A673 (cell line): ENCODE measurements around the gene OR6B1. TPM values are rescaled to one million over a fixed set of nuclear protein-coding genes. Genes with fewer than 3 reads are reported as not detected.

Experiments used
- BruUV-seq: library from RNA; stranded (reverse); fragments of 400-500 nt; replicated peaks from 2 replicates; lab custom pipeline; 2021; lab: Mats Ljungman, UMichigan
- CTCF ChIA-PET: fragments of 300-600 bp; sonication (Branson Sonifier 250); formaldehyde crosslinking; loops from one replicate; lab custom pipeline; 2022; ENCODE audit warnings: antibody characterized with exemption; lab: Charles Lee
- POLR2A ChIA-PET: fragments of 300-600 bp; sonication (Branson Sonifier 250); formaldehyde crosslinking; loops from one replicate; lab custom pipeline; 2022; ENCODE audit warnings: antibody characterized with exemption; ENCODE audit not compliant: low non-redundant PET; lab: Charles Lee
- DNase-seq: peaks from one replicate; pipeline ENCODE4 v3.0.0-alpha.2; 2015; ENCODE audit warnings: low spot score
- H3K27ac ChIP-seq: fragments of 200-600 bp; sonication (generic); 2 replicates; pipeline ENCODE4 v1.5.1; 2016; ENCODE audit warnings: mixed run types, low read depth, mild to moderate bottlenecking, mixed read lengths, antibody characterized with exemption, low read length; ENCODE audit not compliant: poor library complexity, severe bottlenecking
- H3K27me3 ChIP-seq: fragments of 200-600 bp; sonication (generic); replicated peaks from 2 replicates; pipeline ENCODE4 v1.6.1; 2017; ENCODE audit warnings: mixed run types, low read depth, mild to moderate bottlenecking, mixed read lengths, antibody characterized with exemption, low read length; ENCODE audit not compliant: insufficient read depth, poor library complexity
- H3K36me3 ChIP-seq: fragments of 200-600 bp; sonication (generic); 2 replicates; pipeline ENCODE4 v1.6.1; 2016; ENCODE audit warnings: mixed run types, mild to moderate bottlenecking, mixed read lengths, antibody characterized with exemption, low read length; ENCODE audit not compliant: insufficient read depth, poor library complexity, severe bottlenecking
- H3K4me1 ChIP-seq: fragments of 200-600 bp; sonication (generic); 2 replicates; pipeline ENCODE4 v1.6.1; 2017; ENCODE audit warnings: mixed run types, mild to moderate bottlenecking, mixed read lengths, antibody characterized with exemption, low read length; ENCODE audit not compliant: insufficient read depth, poor library complexity, severe bottlenecking
- H3K4me3 ChIP-seq: fragments of 200-600 bp; sonication (generic); 2 replicates; pipeline ENCODE4 v1.5.1; 2016; ENCODE audit warnings: low read depth, mixed run types, mild to moderate bottlenecking, mixed read lengths, low read length; ENCODE audit not compliant: poor library complexity, severe bottlenecking
- H3K9me3 ChIP-seq: fragments of 200-600 bp; sonication (generic); 2 replicates; pipeline ENCODE4 v1.6.1; 2016; ENCODE audit warnings: mixed run types, low read depth, mild to moderate bottlenecking, mixed read lengths, antibody characterized with exemption, low read length; ENCODE audit not compliant: poor library complexity, severe bottlenecking
- CTCF ChIP-seq: fragments of 300-800, 200-600 bp; sonication (generic); conservative IDR thresholded peaks from 2 replicates; pipeline ENCODE4 v1.5.1; 2017; ENCODE audit warnings: low read depth, mild to moderate bottlenecking, antibody characterized with exemption, low read length, moderate library complexity, mixed read lengths
- EZH2 ChIP-seq: fragments of 200-600 bp; sonication (generic); IDR thresholded peaks from 2 replicates; pipeline ENCODE4 v1.6.1; 2017; ENCODE audit warnings: borderline replicate concordance, low read depth, mild to moderate bottlenecking, mixed read lengths, antibody characterized with exemption, low read length; ENCODE audit not compliant: poor library complexity, severe bottlenecking
- intact Hi-C: fragments of 100-400 bp; cut with micrococcal nuclease; formaldehyde crosslinking; loops from one replicate; pipeline ENCODE4 v1.10.0; 2022; ENCODE audit not compliant: unreplicated experiment
- total RNA-seq: library from RNA; stranded (reverse); gene quantifications from 2 replicates; pipeline ENCODE4 v1.2.3, GENCODE V29; 2021

Gene OR6B1
- total RNA-seq, 1 experiment from 2014 or later: not detected

GRCh38 chr7:144026203-144026883, 26.2 kb downstream of the OR6B1 start:
- CTCF ChIA-PET: no interaction called here
- Histone ChIP-seq H3K9me3 (no peaks in the 10 kb centered on the region), H3K4me3 (no peak overlapping the region), H3K27ac (no peak overlapping the region), H3K36me3 (no peaks in the 10 kb centered on the region), H3K4me1 (no peaks in the 10 kb centered on the region), H3K27me3 (no peaks in the 10 kb centered on the region)
- POLR2A ChIA-PET: no interaction called here
- DNase-seq: no peak
- no TSS peak for BruUV-seq
- no peak for TF ChIP-seq EZH2
- TF ChIP-seq CTCF: no peak
- intact Hi-C loops: no loop called here

- Histone ChIP-seq H3K27ac (no peak overlapping the region), H3K27me3 (no peaks in the 10 kb centered on the region), H3K4me1 (no peaks in the 10 kb centered on the region), H3K4me3 (no peak overlapping the region), H3K9me3 (no peaks in the 10 kb centered on the region), H3K36me3 (no peaks in the 10 kb centered on the region)
- intact Hi-C loops: no loop called here
- CTCF ChIA-PET: no interaction called here
- no TSS peak for BruUV-seq
- TF ChIP-seq CTCF (peak; percentile 41; the same call in 1 of the 2 replicates), EZH2 (no peak)
- peak; percentile 19 for DNase-seq
- POLR2A ChIA-PET: no interaction called here
These were observed 26.9 kb downstream of the OR6B1 start for GRCh38 chr7:144027070-144027469.

GRCh38 chr7:144027974-144028373, 27.9 kb downstream of the OR6B1 start:
- Histone ChIP-seq H3K9me3 (no peaks in the 10 kb centered on the region), H3K4me3 (no peak overlapping the region), H3K4me1 (no peaks in the 10 kb centered on the region), H3K36me3 (no peaks in the 10 kb centered on the region), H3K27me3 (no peaks in the 10 kb centered on the region), H3K27ac (no peak overlapping the region)
- ChIA-PET CTCF (no interaction called here), POLR2A (no interaction called here)
- BruUV-seq: no TSS peak
- intact Hi-C loops: no loop called here
- TF ChIP-seq CTCF (no peak), EZH2 (no peak)
- no peak for DNase-seq
